HG03159 (cell line): Measurements from ENCODE around the gene TADA2B.
"Not testable (repeated sequence)": the region's sequence is repeated elsewhere in the genome, so short reads cannot be mapped to it uniquely, and the experiment has no call there.

Experiments
- ATAC-seq: cut with Tn5 transposase; IDR thresholded peaks from one replicate; pipeline ENCODE4 v1.9.1; 2021; ENCODE audit warnings: mild to moderate bottlenecking, moderate library complexity; ENCODE audit not compliant: unreplicated experiment

Gene TADA2B

GRCh38 chr4:7076696-7077082, 33.5 kb downstream of the TADA2B start:
- ATAC-seq = no peak

- no peak for ATAC-seq
These were observed 34.2 kb downstream of the TADA2B start for GRCh38 chr4:7077371-7077770.

- ATAC-seq = no peak
These were observed 34.9 kb downstream of the TADA2B start for GRCh38 chr4:7078025-7078424.

DNA sequence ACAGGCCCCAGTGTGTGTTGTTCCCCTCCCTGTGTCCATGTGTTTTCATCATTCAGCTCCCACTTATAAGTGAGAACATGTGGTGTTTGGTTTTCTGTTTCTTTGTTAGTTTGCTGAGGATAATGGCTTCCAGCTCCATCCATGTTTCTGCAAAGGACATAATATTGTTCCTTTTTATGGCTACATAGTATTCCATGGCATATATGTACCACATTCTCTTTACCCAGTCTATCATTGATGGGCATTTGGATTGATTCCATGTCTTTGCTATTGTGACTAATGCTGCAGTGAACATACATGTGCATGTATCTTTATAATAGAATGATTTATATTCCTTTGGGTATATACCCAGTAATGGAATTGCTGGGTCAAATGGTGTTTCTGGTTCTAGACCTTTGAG, 36.3 kb downstream of the TADA2B start:
- not testable (repeated sequence) for ATAC-seq

DNA sequence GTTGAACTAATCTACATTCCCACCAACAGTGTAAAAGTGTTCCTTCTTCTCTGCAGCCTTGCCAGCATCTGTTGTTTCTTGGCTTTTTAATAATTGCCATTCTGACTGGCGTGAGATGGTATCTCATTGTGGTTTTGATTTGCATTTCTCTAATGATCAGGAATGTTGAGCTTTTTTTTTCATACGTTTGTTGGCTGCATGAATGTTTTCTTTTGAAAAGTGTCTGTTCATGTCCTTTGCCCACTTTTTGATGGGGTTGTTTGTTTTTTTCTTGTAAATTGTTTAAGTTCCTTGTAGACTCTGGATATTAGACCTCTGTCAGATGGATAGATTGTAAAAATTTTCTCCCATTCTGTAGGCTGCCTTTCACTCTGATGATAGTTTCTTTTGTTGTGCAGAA, 36.7 kb downstream of the TADA2B start:
- ATAC-seq = not testable (repeated sequence)

GRCh38 chr4:7083597-7084563, 40.7 kb downstream of the TADA2B start:
- ATAC-seq = no peak

- ATAC-seq = not testable (repeated sequence)
These were observed 41.4 kb downstream of the TADA2B start for GRCh38 chr4:7084564-7084961.

- no peak for ATAC-seq
These were observed 43.2 kb downstream of the TADA2B start for GRCh38 chr4:7086384-7086783.

DNA sequence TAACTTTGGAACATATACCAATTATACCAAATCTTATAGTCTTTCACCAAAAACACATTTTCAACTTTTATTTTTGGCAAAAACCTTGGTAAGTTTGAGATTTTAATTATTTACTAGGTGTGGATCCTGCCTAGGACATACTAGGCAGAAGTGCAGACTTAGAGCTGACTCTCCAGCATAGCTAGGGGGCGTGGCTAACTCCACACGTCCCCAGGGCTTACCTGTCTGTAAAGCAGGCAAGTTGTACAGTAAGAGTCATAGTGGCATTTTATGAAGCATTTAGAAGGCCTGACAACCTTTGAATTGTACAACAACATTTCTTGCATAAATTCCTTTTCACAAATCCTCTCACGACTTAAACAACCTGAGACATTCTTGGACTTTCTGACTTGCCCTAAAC, 43.9 kb downstream of the TADA2B start:
- ATAC-seq = no peak

DNA sequence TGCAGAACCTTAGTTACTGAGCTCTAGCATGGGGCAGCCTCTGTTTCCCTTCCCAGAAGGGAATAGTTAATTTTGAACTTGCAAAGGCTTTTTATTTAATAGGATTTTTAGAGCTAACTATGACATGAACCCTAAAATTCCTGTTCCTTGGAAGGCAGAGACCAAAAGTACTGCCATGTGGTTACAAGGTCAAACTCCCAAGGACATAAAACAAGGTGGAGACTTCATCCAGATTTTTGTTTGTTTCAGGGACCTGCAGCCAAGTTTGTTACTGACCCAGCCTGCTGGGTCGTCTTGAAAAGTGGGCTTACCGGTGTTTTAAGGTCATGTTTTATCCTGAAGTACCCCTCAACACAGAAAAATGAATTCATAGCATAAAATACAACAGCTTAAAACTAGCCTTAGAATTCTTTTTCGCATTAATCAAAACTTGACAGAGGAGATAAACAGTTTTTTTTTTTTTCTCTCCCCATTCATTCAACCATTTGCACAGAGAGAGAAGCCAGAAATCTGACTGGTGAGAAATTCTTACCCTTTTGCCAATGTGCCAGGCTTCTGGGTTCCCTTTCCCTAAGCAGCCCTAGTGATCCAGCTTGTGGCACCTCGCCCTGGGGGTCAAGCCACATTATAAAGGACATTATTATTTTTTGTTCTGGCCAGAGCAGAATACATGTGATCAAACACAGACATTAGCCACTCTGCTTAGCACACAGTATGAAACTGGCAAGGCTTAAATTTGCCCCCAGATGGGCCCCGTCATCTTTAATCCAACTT, 46.2 kb downstream of the TADA2B start:
- ATAC-seq = no peak

DNA sequence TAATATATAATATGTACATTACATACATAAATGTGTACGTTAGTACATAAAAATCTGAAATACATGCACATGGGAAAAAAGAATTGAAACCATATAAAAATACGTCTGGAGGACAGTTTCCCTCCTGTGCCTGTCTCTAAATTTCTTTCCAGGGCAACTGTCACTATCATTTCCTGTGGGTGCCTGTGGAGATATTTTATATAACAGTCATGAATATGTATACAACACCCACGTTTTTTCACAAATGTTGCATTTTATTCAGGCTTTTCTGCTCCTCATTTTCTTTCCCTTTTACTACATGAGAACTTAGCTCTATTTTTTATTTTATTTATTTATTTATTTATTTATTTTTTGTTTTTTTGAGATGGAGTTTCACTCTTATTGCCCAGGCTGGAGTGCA, 48.9 kb downstream of the TADA2B start:
- no peak for ATAC-seq

- ATAC-seq = no peak
These were observed 51.7 kb downstream of the TADA2B start for GRCh38 chr4:7094916-7095315.

DNA sequence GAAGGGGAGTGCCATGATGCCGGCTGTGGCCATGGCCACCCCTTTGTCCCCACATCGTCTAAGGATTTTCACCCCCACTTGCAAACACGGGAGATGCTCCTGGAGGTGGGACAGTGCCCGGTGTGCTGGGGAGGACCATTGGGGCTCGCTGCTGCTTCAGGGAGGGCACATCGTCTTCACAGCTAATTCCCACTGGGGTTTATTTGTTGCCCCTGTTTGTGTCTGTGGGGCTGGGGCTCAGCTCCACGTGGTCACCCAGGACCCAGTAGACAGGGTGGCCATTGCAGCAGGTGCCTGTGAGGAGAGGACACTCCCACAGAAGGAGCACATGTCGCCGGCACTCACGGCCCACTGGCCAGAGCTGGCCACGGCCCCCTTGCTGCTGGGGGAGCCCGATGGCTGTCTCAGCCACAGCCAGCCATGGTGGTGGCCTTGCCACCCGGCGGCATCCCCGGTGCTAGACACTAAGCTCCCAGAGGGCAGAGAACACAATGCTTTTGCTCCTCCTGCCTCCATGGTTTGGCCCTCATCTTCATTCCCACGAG, 52.5 kb downstream of the TADA2B start:
- ATAC-seq = no peak

GRCh38 chr4:7096236-7096635, 53.1 kb downstream of the TADA2B start:
- ATAC-seq = no peak

DNA sequence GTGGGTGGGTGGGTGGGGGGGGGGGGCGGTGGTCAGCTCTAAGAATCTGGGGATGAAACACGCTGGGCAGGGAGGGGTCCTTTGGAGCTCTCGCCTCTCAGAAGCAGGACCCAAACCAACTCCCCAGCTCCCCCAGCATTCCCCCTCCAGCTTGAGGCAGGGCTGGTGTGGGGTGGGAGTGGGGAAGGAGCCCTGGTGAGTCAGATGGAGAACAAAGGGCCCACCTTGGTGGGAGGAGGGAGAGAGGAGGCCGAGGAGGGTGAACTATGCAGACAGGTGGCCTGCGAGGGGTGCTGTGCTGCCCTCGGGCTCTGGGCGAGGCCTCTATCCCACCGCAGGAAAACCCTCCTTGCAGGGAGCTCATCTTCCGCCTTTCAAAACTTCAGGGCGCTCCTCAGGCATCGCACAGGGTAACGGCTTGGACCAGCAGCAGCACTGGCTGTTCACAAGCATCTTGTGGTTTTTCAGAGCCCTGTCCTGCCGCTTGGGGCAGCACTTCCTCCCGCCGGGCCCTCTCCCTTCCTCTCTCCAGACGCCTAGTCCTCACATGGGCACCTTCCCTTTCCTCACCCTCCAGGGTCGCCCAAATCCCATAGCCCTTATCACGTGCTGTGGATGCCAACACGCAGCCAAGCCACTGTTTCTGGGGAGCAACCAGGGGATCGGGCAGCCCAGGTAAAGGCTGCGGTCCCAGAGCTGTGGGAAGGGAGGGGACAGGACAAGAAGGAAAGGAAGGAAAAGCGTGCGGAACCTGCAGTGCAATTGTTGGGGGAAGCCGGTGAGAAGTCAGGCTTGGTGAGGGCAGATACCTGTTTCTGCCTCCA, 58.7 kb downstream of the TADA2B start:
- peak; percentile 73 for ATAC-seq

DNA sequence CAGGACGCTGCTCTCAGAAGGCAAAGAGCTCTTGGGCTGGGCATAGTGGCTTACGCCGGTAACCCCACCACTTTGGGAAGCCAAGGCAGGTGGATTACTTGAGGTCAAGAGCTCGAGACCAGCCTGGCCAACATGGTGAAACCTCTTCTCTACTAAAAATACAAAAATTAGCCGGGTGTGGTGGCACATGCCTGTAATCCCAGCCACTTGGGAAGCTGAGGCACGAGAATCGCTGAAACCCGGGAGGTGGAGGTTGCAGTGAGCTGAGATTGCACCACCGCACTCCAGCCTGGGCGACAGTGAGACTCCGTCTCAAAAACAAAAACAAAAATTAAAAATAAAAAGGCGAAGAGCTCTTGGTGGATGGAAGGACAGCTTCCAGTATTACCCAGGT, 59.3 kb downstream of the TADA2B start:
- not testable (repeated sequence) for ATAC-seq

DNA sequence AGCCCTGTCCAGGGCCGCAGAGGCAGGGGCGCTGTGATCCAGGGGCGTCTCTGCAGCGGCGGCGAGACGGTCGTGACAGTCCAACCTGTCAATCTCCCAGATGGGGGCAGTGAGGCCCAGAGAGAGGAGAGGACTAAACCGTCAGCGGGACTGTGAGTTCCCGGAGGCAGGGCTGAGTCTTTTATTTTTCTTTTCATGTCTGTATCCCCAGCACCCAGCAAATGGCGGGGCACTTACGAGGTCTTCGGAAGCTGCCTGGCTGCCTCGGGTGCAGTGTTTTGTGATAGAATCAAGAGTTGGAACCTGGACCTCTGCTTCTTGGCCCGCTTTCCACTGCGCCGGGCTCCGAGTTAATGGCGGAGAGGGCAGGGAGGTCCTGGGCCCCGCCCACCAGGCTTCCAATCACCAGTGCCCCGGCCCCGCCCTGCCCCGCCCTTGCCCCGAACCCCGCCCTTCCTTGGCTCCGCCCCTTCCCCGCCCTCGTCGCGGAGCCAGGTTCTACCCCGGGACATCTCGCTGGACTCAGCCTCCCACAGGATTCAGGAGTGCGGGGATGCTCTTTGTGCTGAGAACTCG, 59.9 kb downstream of the TADA2B start:
- ATAC-seq = peak; percentile 84

DNA sequence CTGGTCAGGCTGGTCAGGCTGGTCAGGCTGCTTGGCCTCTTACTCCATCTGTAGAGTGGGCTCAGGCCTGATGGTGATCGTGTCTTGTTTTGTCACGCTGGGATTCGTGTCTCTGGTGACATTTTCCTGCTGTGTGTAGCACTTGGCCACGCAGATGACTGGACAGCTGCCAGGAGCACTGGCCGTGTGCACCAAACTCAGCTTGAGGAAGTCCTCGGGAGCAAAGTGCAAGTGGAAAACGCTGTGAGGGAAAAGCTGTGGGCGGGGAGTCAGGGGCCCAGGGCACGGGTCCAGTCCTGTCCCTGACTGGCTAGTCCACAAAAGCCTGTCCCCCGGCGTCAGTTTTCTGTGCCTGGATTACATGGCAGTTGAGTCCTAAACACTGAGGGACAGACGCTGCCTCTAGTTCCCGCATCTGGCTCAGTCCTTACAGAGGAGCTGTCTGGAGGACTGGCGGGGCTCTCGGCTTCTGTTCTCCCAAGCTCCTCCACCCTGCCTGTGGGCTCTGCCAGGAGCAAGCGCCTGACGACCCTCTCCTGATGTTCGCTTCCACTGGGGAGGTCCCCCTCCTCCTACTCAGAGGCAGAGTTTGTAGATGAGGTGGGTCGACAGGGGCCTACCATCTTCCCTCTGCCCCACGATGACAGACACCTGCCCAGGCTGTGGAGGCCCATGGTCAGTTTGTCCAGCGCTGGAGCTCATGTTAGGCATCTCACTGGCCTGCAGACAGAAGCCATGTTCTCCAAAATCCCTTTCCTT, 60.6 kb downstream of the TADA2B start:
- ATAC-seq = no peak

GRCh38 chr4:7104366-7105031, 61.3 kb downstream of the TADA2B start:
- no peak for ATAC-seq
